OCI-LY1 (cell line): ENCODE data around the gene NECAB2.

Experiments
- H2AFZ ChIP-seq: fragments of 200-600 bp; sonication (generic), shearing (Covaris generic); 2 replicates; pipeline ENCODE4 v1.6.0; 2014; ENCODE audit warnings: antibody characterized with exemption, mild to moderate bottlenecking, low read length
- H3F3A ChIP-seq: fragments of 200-600 bp; sonication (generic), shearing (Covaris generic); 2 replicates; pipeline ENCODE4 v1.6.0; 2014; ENCODE audit warnings: mild to moderate bottlenecking, antibody characterized with exemption, low read length, moderate library complexity; ENCODE audit not compliant: insufficient read depth
- H3K27ac ChIP-seq: fragments of 200-600 bp; sonication (generic); 2 replicates; pipeline ENCODE4 v1.5.1; 2014; ENCODE audit warnings: low read length, mixed run types, mild to moderate bottlenecking, low read depth; ENCODE audit not compliant: poor library complexity, severe bottlenecking
- H3K27me3 ChIP-seq: fragments of 200-600 bp; sonication (generic); 2 replicates; pipeline ENCODE4 v1.6.0; 2014; ENCODE audit warnings: antibody characterized with exemption, mild to moderate bottlenecking, low read length, moderate library complexity; ENCODE audit not compliant: insufficient read depth
- H3K36me3 ChIP-seq: fragments of 200-600 bp; sonication (generic); 2 replicates; pipeline ENCODE4 v1.6.1; 2014; ENCODE audit warnings: mild to moderate bottlenecking, antibody characterized with exemption, low read length, moderate library complexity, mixed read lengths; ENCODE audit not compliant: insufficient read depth
- H3K4me1 ChIP-seq: fragments of 200-600 bp; sonication (generic); 2 replicates; pipeline ENCODE4 v1.5.1; 2014; ENCODE audit warnings: mild to moderate bottlenecking, low read length, moderate library complexity; ENCODE audit not compliant: insufficient read depth, severe bottlenecking
- H3K4me2 ChIP-seq: fragments of 200-600 bp; sonication (generic), shearing (Covaris generic); 2 replicates; pipeline ENCODE4 v1.6.1; 2014; ENCODE audit warnings: low read length
- H3K4me3 ChIP-seq: fragments of 200-600 bp; sonication (generic); 2 replicates; pipeline ENCODE4 v1.5.1; 2014; ENCODE audit warnings: low read length, low read depth, mild to moderate bottlenecking, mixed read lengths; ENCODE audit not compliant: poor library complexity, severe bottlenecking
- H3K79me2 ChIP-seq: fragments of 200-600 bp; shearing (Covaris generic); 2 replicates; pipeline ENCODE4 v1.6.1; 2016; ENCODE audit warnings: mixed run types, low read length, mixed read lengths; ENCODE audit not compliant: insufficient read depth
- H3K9ac ChIP-seq: fragments of 200-600 bp; sonication (generic), shearing (Covaris generic); 2 replicates; pipeline ENCODE4 v1.6.1; 2014; ENCODE audit warnings: mild to moderate bottlenecking, low read length, mixed read lengths
- H3K9me2 ChIP-seq: fragments of 200-600 bp; sonication (generic), shearing (Covaris generic); 2 replicates; pipeline ENCODE4 v1.6.1; 2014; ENCODE audit warnings: low read depth, mild to moderate bottlenecking, low read length, mixed read lengths
- H3K9me3 ChIP-seq: fragments of 200-600 bp; shearing (Covaris generic); 2 replicates; pipeline ENCODE4 v1.6.1; 2014; ENCODE audit warnings: low read length, mixed read lengths
- H4K20me1 ChIP-seq: fragments of 200-600 bp; sonication (generic), shearing (Covaris generic); 2 replicates; pipeline ENCODE4 v1.6.0; 2016; ENCODE audit warnings: mild to moderate bottlenecking, low read length; ENCODE audit not compliant: insufficient read depth
- CTCF ChIP-seq: fragments of 200-600 bp; sonication (generic), shearing (Covaris generic); IDR thresholded peaks from 2 replicates; pipeline ENCODE4 v1.5.1; 2017; ENCODE audit warnings: mild to moderate bottlenecking, antibody characterized with exemption, low read length, moderate library complexity, mixed read lengths
- EZH2 ChIP-seq: fragments of 200-600 bp; sonication (generic), shearing (Covaris generic); IDR thresholded peaks from 2 replicates; pipeline ENCODE4 v1.8.0; 2017; ENCODE audit warnings: borderline replicate concordance, mixed run types, mild to moderate bottlenecking, antibody characterized with exemption, low read length, moderate library complexity, mixed read lengths

The NECAB2 gene

GRCh38 chr16:84015399-84015798, 47.4 kb downstream of the NECAB2 start:
- Histone ChIP-seq H3K4me1 (no peaks in the 10 kb centered on the region), H3K9me2 (no peaks in the 10 kb centered on the region), H3K79me2 (no peaks in the 10 kb centered on the region), H3K9ac (no peak overlapping the region), H3K36me3 (no peaks in the 10 kb centered on the region), H3K27ac (no peak overlapping the region), H3K27me3 (0 out of 2 replicates have a peak, but pooled peaks cover 3% of the 10 kb centered on the region), H3K9me3 (no peaks in the 10 kb centered on the region), H3K4me3 (no peak overlapping the region), H4K20me1 (no peaks in the 10 kb centered on the region), H3F3A (no peaks in the 10 kb centered on the region), H3K4me2 (no peak overlapping the region), H2AFZ (no peak overlapping the region)
- TF ChIP-seq CTCF (no peak), EZH2 (no peak)

DNA sequence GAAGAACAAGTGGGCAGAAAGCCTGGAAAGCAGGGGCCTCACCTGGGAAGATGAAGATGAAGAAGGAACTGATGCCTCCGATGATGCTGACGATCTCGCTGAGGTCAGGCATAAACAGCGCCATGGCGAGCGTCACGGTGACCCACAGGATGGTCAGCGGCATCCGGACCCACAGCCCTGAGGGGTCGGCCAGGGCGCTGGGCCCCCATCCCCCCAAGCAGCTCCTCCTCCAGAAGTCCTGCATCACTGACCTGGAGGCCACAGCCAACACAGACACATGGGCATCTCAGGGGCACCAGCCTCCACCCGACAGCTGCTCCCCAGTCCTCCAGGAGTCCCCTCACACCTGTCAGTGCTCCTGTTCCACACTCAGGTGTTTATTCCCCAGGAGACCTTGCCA, 48.4 kb downstream of the NECAB2 start:
- no peaks in the 10 kb centered on the region for H3K36me3 ChIP-seq
- H3K79me2 ChIP-seq, result no peaks in the 10 kb centered on the region
- H4K20me1 ChIP-seq, result no peaks in the 10 kb centered on the region
- H3K9me2 ChIP-seq, result no peaks in the 10 kb centered on the region
- peaks cover 2% of the 10 kb centered on the region; the same call in 1 of the 2 replicates for H3K9me3 ChIP-seq
- H3K27me3 ChIP-seq, result peaks cover 1% of the 10 kb centered on the region; the same call in 1 of the 2 replicates
- H3K9ac ChIP-seq, result no peak overlapping the region
- H3F3A ChIP-seq, result no peaks in the 10 kb centered on the region
- H2AFZ ChIP-seq, result no peak overlapping the region
- H3K27ac ChIP-seq, result no peak overlapping the region
- H3K4me1 ChIP-seq, result no peaks in the 10 kb centered on the region
- no peak for TF ChIP-seq EZH2
- TF ChIP-seq CTCF, result no peak
- no peak overlapping the region for H3K4me3 ChIP-seq
- H3K4me2 ChIP-seq, result no peak overlapping the region

DNA sequence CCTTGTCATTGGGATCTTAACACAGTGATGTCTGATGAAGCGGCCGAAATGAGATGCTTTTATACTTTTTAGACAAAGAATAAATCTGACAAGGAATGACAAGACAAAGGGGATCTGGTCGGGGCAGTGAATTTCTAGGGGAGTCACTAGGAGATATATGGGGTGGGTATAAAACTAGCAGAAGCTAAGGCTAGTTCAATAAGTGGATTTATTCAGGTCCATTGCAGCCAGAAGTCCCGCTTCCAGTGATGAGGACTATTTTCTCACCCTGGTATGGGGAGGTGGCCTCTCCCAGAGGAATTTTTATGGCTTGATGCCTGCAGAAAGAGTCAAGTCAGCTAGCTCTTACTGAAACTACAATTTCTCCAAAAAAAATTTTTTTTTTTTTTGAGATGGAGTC, 50.7 kb downstream of the NECAB2 start:
- Histone ChIP-seq H3K9ac (no peak overlapping the region), H3K9me3 (peaks cover 10% of the 10 kb centered on the region), H3K79me2 (no peaks in the 10 kb centered on the region), H3K4me1 (no peaks in the 10 kb centered on the region), H3K4me3 (no peak overlapping the region), H3K4me2 (no peak overlapping the region), H3F3A (no peaks in the 10 kb centered on the region), H3K36me3 (no peaks in the 10 kb centered on the region; the same call in 1 of the 2 replicates), H3K9me2 (no peaks in the 10 kb centered on the region), H4K20me1 (no peaks in the 10 kb centered on the region), H2AFZ (no peak overlapping the region), H3K27ac (no peak overlapping the region), H3K27me3 (peaks cover 11% of the 10 kb centered on the region; the same call in 1 of the 2 replicates)
- TF ChIP-seq EZH2, result no peak
- no peak for TF ChIP-seq CTCF
